ENCODE data around the gene HSF4.

- no peak for TF ChIP-seq CTCF (IDR thresholded peaks at IDR 0.05)
- no peak for TF ChIP-seq ZFX (IDR thresholded peaks at IDR 0.05; ENCODE audit: borderline replicate concordance)
These were observed 38.5 kb downstream of the HSF4 start for GRCh38 chr16:67202956-67203493.

All from 22Rv1 (cell line).